ENCODE measurements around the gene IGF2BP3.

DNA sequence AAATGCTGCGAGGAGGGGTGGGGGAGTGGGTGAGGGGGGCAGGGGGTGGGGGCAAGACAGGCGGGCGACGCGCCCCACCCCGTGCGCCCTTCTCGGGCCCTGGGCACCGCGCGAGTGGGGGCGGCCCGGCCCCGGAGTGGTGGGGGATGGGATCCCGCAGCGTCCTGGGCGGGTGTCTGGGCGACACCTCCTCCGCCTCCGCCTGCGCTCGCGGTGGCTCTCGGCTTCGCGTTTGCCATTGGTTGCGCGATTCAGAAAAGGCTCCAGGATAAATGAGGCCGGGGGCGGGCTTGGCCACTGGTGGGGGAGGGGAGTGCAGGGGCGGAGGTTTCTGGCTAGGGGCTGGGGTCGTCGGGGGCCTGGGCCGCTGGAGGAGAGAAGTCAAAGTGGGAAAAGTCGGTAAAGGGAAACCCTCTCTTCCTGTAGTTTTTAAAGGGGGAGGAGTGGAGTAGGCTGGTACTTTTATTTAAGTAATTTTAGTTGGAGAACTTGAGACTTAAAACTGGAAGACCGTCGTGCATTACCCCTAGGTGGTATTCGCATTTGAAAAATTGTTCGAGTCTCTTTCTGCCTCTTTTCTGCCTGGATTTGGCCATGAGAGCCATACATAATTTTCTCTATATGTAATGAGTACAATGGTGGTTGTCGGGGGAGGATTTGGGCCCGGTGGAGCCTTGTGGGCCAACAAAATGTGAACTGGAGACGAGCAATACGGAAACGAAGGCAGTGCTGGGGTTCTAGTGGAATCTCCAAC lies 992 bp upstream of the IGF2BP3 start:
- TF ChIP-seq RAD51 (IDR thresholded peaks at IDR 0.05) (no peak), HDGF (IDR thresholded peaks at IDR 0.05) (no peak), POLR2A (IDR thresholded peaks at IDR 0.05; ENCODE audit: low read depth, low read length) (peak; percentile 76), MYC (IDR thresholded peaks at IDR 0.05; ENCODE audit: insufficient read depth, insufficient read length, insufficient replicate concordance, low read length, severe bottlenecking) (no peak), SIN3A (IDR thresholded peaks at IDR 0.05; ENCODE audit: low read depth, low read length) (peak; percentile 45; the same call in 1 of the 2 replicates), TBL1XR1 (IDR thresholded peaks at IDR 0.05; ENCODE audit: low read depth, low read length) (peak; percentile 28; the same call in 1 of the 2 replicates), STAT3 (IDR thresholded peaks at IDR 0.05; ENCODE audit: low read depth, low read length) (no peak), SIX5 (IDR thresholded peaks at IDR 0.05; ENCODE audit: low read depth, low read length, severe bottlenecking) (no peak), FOS (IDR thresholded peaks at IDR 0.05; ENCODE audit: borderline replicate concordance, extremely low read depth, insufficient read length) (no peak)
- TF ChIP-seq, protein P1, sequence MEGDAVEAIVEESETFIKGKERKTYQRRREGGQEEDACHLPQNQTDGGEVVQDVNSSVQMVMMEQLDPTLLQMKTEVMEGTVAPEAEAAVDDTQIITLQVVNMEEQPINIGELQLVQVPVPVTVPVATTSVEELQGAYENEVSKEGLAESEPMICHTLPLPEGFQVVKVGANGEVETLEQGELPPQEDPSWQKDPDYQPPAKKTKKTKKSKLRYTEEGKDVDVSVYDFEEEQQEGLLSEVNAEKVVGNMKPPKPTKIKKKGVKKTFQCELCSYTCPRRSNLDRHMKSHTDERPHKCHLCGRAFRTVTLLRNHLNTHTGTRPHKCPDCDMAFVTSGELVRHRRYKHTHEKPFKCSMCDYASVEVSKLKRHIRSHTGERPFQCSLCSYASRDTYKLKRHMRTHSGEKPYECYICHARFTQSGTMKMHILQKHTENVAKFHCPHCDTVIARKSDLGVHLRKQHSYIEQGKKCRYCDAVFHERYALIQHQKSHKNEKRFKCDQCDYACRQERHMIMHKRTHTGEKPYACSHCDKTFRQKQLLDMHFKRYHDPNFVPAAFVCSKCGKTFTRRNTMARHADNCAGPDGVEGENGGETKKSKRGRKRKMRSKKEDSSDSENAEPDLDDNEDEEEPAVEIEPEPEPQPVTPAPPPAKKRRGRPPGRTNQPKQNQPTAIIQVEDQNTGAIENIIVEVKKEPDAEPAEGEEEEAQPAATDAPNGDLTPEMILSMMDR (IDR thresholded peaks at IDR 0.05 in 2 of 3, conservative IDR thresholded peaks at IDR 0.05 in 1 of 3; ENCODE audit: control insufficient read depth in 2 of 3, extremely low read depth in 1 of 3, insufficient read depth in 1 of 3, low read depth in 3 of 3, low read length in 3 of 3): no peak

Data from GM12878 (cell line).